GM23248 (cell line): Measurements from ENCODE around the gene SLC39A3. TPM values are rescaled to one million over a fixed set of nuclear protein-coding genes. Genes with fewer than 3 reads are reported as not detected.

Source experiments
- DNase-seq: peaks from one replicate; pipeline ENCODE4 v3.0.0-alpha.2; 2015
- H2AFZ ChIP-seq: fragments of 200-600 bp; sonication (generic); 2 replicates; pipeline ENCODE4 v1.6.1; 2016; ENCODE audit warnings: antibody characterized with exemption
- H3F3A ChIP-seq: fragments of 200-600 bp; sonication (generic); 2 replicates; pipeline ENCODE4 v1.6.1; 2016; ENCODE audit warnings: mild to moderate bottlenecking, antibody characterized with exemption, mixed run types; ENCODE audit not compliant: insufficient read depth
- H3K27ac ChIP-seq: fragments of 200-600 bp; sonication (generic); 2 replicates; pipeline ENCODE4 v1.5.1; 2016; ENCODE audit warnings: mild to moderate bottlenecking
- H3K27me3 ChIP-seq: fragments of 200-600 bp; sonication (generic); replicated peaks from 2 replicates; pipeline ENCODE4 v1.6.1; 2016; ENCODE audit warnings: mild to moderate bottlenecking; ENCODE audit not compliant: insufficient read depth
- H3K36me3 ChIP-seq: fragments of 200-600 bp; sonication (generic); 2 replicates; pipeline ENCODE4 v1.6.1; 2016; ENCODE audit warnings: low read depth, mild to moderate bottlenecking
- H3K4me1 ChIP-seq: fragments of 200-600 bp; sonication (generic); 2 replicates; pipeline ENCODE4 v1.6.1; 2016; ENCODE audit warnings: mild to moderate bottlenecking; ENCODE audit not compliant: insufficient read depth
- H3K4me2 ChIP-seq: fragments of 200-600 bp; sonication (generic); one replicate; pipeline ENCODE4 v1.6.1; 2016; ENCODE audit warnings: mild to moderate bottlenecking; ENCODE audit not compliant: unreplicated experiment
- H3K4me3 ChIP-seq: fragments of 200-600 bp; sonication (generic); 2 replicates; pipeline ENCODE4 v1.5.1; 2016; ENCODE audit warnings: mild to moderate bottlenecking
- H3K79me2 ChIP-seq: fragments of 200-600 bp; sonication (generic); 2 replicates; pipeline ENCODE4 v1.6.1; 2016; ENCODE audit warnings: mild to moderate bottlenecking; ENCODE audit not compliant: insufficient read depth
- H3K9ac ChIP-seq: fragments of 200-600 bp; sonication (generic); 2 replicates; pipeline ENCODE4 v1.6.1; 2016; ENCODE audit warnings: mild to moderate bottlenecking
- H3K9me2 ChIP-seq: fragments of 200-600 bp; sonication (generic); 2 replicates; pipeline ENCODE4 v1.6.1; 2016; ENCODE audit warnings: mixed run types, mild to moderate bottlenecking, moderate library complexity; ENCODE audit not compliant: insufficient read depth
- H3K9me3 ChIP-seq: fragments of 200-600 bp; sonication (generic); one replicate; pipeline ENCODE4 v1.6.1; 2017; ENCODE audit warnings: low read depth
- H4K20me1 ChIP-seq: fragments of 200-600 bp; sonication (generic); 2 replicates; pipeline ENCODE4 v1.6.0; 2016; ENCODE audit not compliant: insufficient read depth
- EZH2 ChIP-seq: fragments of 200-600 bp; sonication (generic); IDR thresholded peaks from 2 replicates; pipeline ENCODE4 v1.6.1; 2018; ENCODE audit warnings: antibody characterized with exemption, mild to moderate bottlenecking; ENCODE audit not compliant: insufficient read depth, poor library complexity, severe bottlenecking
- EZH2phosphoT487 ChIP-seq: fragments of 200-600 bp; sonication (generic); IDR thresholded peaks from 2 replicates; pipeline ENCODE4 v1.6.1; 2018; ENCODE audit warnings: antibody characterized with exemption, moderate library complexity, mild to moderate bottlenecking, low read depth; ENCODE audit not compliant: insufficient read depth
- WGBS, 2 experiments: methylation state at CpG; one replicate each; pipeline ENCODE4 v1.1.6; 2015 to 2017; ENCODE audit warnings: low lambda C conversion rate in 2 of 2, low coverage in 1 of 2; ENCODE audit errors: missing lambda C conversion rate in 2 of 2; 5-methylcytosine and 5-hydroxymethylcytosine counted together
- in situ Hi-C: fragments of 300-500 bp; cut with MboI; formaldehyde crosslinking; loops from 2 replicates; pipeline ENCODE4 v1.15.0; 2020
- polyA plus RNA-seq: library from polyadenylated mRNA; unstranded; fragments of >200 nt; fragmentation: Nextera tagmentation; extraction: Ambion mirVana; gene quantifications from 2 replicates; pipeline ENCODE4 v1.2.1, GENCODE V29; 2016
- total RNA-seq: library from RNA; depleted of rRNA; stranded (reverse); fragments of >200 nt; shearing (Covaris generic); gene quantifications from 2 replicates; pipeline ENCODE4 v1.2.3, GENCODE V29; 2014; rRNA removed

Gene SLC39A3
- total and polyA plus RNA-seq, 2 experiments from 2014 or later, result 45.2 to 50.9 TPM

DNA sequence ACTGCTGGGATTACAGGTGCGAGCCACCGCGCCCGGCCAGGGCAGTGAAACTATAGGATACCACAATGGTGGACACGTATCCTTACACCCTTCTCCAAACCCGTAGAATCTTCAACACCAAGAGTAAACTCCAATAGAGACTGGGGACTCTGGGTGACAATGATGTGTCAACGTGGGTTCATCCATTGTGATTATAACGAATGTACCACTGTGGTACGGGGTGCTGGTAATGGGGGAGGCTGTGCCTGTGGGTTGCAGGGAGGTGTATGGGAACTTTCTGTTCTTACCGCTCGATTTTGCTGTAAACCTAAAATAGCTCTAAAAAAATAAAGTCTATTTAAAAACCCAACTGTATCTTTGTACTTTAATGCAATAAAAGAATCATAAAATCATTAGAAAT is 49.0 kb downstream of the SLC39A3 start:
- TF ChIP-seq EZH2 (no peak), EZH2phosphoT487 (no peak)
- H3K27me3 ChIP-seq, result peaks cover 3% of the 10 kb centered on the region; the same call in 1 of the 2 replicates
- in situ Hi-C loops, result no loop called here
- no peaks in the 10 kb centered on the region for H3F3A ChIP-seq
- H3K4me1 ChIP-seq, result no peaks in the 10 kb centered on the region
- H2AFZ ChIP-seq, result no peak overlapping the region
- no peaks in the 10 kb centered on the region for H3K9me2 ChIP-seq
- H3K79me2 ChIP-seq, result no peaks in the 10 kb centered on the region
- no peaks in the 10 kb centered on the region for H3K36me3 ChIP-seq
- 65 to 72% methylated on average over 11 of the region's 11 CpGs for WGBS, 2 experiments
- H4K20me1 ChIP-seq, result no peaks in the 10 kb centered on the region
- H3K4me2 ChIP-seq, result no peak overlapping the region
- no peak overlapping the region for H3K9ac ChIP-seq
- DNase-seq, result no peak
- H3K9me3 ChIP-seq, result no peaks in the 10 kb centered on the region
- no peak overlapping the region for H3K4me3 ChIP-seq
- no peak overlapping the region for H3K27ac ChIP-seq

DNA sequence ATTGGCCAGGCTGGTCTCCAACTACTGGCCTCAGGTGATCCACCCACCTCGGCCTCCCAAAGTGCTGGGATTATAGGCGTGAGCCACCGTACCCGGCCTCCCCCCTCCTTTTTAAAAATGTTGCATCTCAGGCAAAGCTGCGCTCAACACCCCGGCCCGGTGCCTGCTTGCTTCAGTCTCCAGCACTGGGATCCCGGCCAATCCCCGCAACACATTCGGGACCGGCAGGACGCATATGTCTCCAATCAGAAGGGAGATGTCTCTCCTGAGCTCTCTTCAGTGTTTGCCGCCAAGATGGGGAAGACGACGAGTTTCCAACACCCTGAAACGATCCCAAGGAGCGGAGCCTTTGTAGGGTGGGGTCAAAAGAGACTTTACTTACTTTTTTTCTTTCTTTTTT is 53.5 kb downstream of the SLC39A3 start:
- in situ Hi-C loops, result no loop called here
- TF ChIP-seq EZH2 (no peak), EZH2phosphoT487 (no peak)
- DNase-seq, result no peak

DNA sequence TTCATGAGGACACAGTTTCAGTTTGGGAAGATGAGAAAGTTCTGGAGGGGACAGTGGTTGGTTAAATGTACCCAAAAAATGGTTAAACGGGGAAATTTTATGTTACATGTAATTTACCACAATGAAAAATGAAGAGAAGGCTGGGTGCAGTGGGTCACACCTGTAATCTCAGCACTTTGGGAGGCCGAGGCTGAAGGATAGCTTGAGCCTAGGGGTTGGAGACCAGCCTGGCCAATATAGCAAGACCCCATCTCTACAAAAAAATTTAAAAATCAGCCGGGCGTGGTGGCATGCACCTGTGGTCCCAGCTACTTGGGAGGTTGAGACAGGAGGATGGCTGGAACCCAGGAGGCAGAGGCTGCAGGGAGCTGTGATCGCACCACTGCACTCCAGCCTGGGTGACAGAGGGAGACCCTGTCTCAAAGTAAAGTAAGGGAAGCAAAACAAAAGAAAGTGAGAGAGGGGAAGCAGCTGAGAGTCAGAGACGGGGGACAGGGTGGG is 54.6 kb downstream of the SLC39A3 start:
- Histone ChIP-seq H3K4me2 (no peak overlapping the region), H3K27me3 (no peaks in the 10 kb centered on the region; the same call in 1 of the 2 replicates), H3K4me1 (no peaks in the 10 kb centered on the region), H3K79me2 (no peaks in the 10 kb centered on the region), H3F3A (no peaks in the 10 kb centered on the region), H3K4me3 (no peak overlapping the region), H2AFZ (no peak overlapping the region), H3K27ac (no peak overlapping the region), H4K20me1 (no peaks in the 10 kb centered on the region), H3K9me2 (no peaks in the 10 kb centered on the region), H3K9ac (no peak overlapping the region), H3K36me3 (no peaks in the 10 kb centered on the region), H3K9me3 (no peaks in the 10 kb centered on the region)
- WGBS, 2 experiments, result 68 to 70% methylated on average over 6 of the region's 6 CpGs
- TF ChIP-seq EZH2phosphoT487 (no peak), EZH2 (no peak)
- DNase-seq, result no peak
- in situ Hi-C loops, result no loop called here

More for the DNA sequence above, 53.5 kb downstream of the SLC39A3 start:
- Histone ChIP-seq H3K36me3 (no peaks in the 10 kb centered on the region), H3K9me3 (no peaks in the 10 kb centered on the region), H3K9me2 (no peaks in the 10 kb centered on the region), H3K27me3 (no peaks in the 10 kb centered on the region; the same call in 1 of the 2 replicates), H4K20me1 (no peaks in the 10 kb centered on the region), H3K4me2 (no peak overlapping the region), H3K4me1 (no peaks in the 10 kb centered on the region), H3K27ac (no peak overlapping the region), H3K9ac (no peak overlapping the region), H2AFZ (no peak overlapping the region), H3F3A (no peaks in the 10 kb centered on the region), H3K4me3 (no peak overlapping the region), H3K79me2 (no peaks in the 10 kb centered on the region)
- WGBS, 2 experiments, result 25% methylated on average over 17 of the region's 17 CpGs

DNA sequence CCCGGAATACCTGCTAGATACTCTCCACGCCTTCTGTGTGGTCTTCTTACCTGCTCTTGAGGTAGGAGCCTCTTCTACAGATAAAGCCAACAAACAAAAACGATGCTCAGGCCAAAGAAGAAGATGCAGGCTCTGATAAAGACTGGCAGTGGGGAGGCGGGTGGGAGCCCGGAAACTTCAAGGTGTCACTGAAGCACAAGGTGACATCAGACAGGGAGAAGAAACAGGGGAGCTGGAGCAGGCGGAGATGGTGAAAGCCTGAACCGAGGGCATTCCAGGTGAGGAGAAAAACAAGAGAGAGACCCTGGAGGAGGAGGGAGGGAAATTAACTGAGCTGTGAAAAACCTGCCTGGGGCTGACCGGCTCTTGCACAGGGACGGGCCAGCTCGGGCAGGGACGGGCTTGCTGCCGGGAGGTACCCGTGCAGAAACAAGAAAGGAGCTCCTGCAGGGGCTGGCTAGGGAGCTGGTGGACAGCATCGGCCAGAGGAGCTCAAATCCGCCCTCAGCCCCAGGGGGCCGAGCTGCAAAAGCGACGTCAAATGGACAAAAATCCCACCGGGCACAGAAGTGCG is 56.3 kb downstream of the SLC39A3 start:
- Histone ChIP-seq H3K4me1 (no peaks in the 10 kb centered on the region), H2AFZ (no peak overlapping the region), H3K27ac (no peak overlapping the region), H3K9me2 (no peaks in the 10 kb centered on the region), H4K20me1 (no peaks in the 10 kb centered on the region), H3K9ac (no peak overlapping the region), H3K4me2 (no peak overlapping the region), H3K9me3 (no peaks in the 10 kb centered on the region), H3K4me3 (no peak overlapping the region), H3K36me3 (no peaks in the 10 kb centered on the region), H3K79me2 (no peaks in the 10 kb centered on the region), H3K27me3 (peaks cover 11% of the 10 kb centered on the region; the same call in 1 of the 2 replicates), H3F3A (no peaks in the 10 kb centered on the region)
- TF ChIP-seq EZH2phosphoT487 (no peak), EZH2 (no peak)
- no peak for DNase-seq
- 77 to 79% methylated on average over 20 of the region's 20 CpGs for WGBS, 2 experiments
- in situ Hi-C loops, result no loop called here

Other genes with a start within 250 kb of the SLC39A3 start
- gene GNG7, start 37.3 kb downstream of the SLC39A3 start, total RNA-seq, result 0.11 TPM in 1 of 2 replicates, not detected in the other
- gene GNG7, start 37.3 kb downstream of the SLC39A3 start, polyA plus RNA-seq, result 0.13 and 0.16 TPM in 2 replicates
- 4.9 and 5.9 TPM in 2 replicates for gene DIRAS1, start 18.6 kb downstream of the SLC39A3 start, total RNA-seq
- 2.6 TPM in 2 replicates for gene DIRAS1, start 18.6 kb downstream of the SLC39A3 start, polyA plus RNA-seq
- 56.1 and 57.5 TPM in 2 replicates for gene SGTA, start 43.3 kb upstream of the SLC39A3 start, total RNA-seq
- gene SGTA, start 43.3 kb upstream of the SLC39A3 start, polyA plus RNA-seq, result 66.0 and 66.2 TPM in 2 replicates
- gene THOP1, start 45.5 kb upstream of the SLC39A3 start, total RNA-seq, result 136 and 153 TPM in 2 replicates
- 64.8 and 70.0 TPM in 2 replicates for gene THOP1, start 45.5 kb upstream of the SLC39A3 start, polyA plus RNA-seq
- gene ZNF554, start 79.9 kb upstream of the SLC39A3 start, total RNA-seq, result 2.9 and 3.0 TPM in 2 replicates
- 1.4 and 2.2 TPM in 2 replicates for gene ZNF554, start 79.9 kb upstream of the SLC39A3 start, polyA plus RNA-seq
- 4.3 and 7.3 TPM in 2 replicates for gene ZNF555, start 101.5 kb upstream of the SLC39A3 start, total RNA-seq
- 5.8 and 6.2 TPM in 2 replicates for gene ZNF555, start 101.5 kb upstream of the SLC39A3 start, polyA plus RNA-seq
- not detected in 2 replicates for gene ZNF556, start 127.3 kb upstream of the SLC39A3 start, total RNA-seq
- not detected in 2 replicates for gene ZNF556, start 127.3 kb upstream of the SLC39A3 start, polyA plus RNA-seq
- 1.7 and 4.6 TPM in 2 replicates for gene ZNF57, start 160.9 kb upstream of the SLC39A3 start, total RNA-seq
- gene ZNF57, start 160.9 kb upstream of the SLC39A3 start, polyA plus RNA-seq, result 1.9 and 2.3 TPM in 2 replicates
- gene ZNF77, start 205.0 kb upstream of the SLC39A3 start, total RNA-seq, result 0.76 and 1.1 TPM in 2 replicates
- gene ZNF77, start 205.0 kb upstream of the SLC39A3 start, polyA plus RNA-seq, result 1.2 TPM in 2 replicates
- 0.13 and 0.65 TPM in 2 replicates for gene TLE6, start 237.5 kb upstream of the SLC39A3 start, total RNA-seq
- 0.21 and 0.68 TPM in 2 replicates for gene TLE6, start 237.5 kb upstream of the SLC39A3 start, polyA plus RNA-seq